GM12878 (cell line): ENCODE results near the gene RRP12. TPM values are rescaled to one million over a fixed set of nuclear protein-coding genes. Genes with fewer than 3 reads are reported as not detected.

Experiments
- BHLHE40 ChIP-seq, 2 experiments: fragments of 450-650 bp in 1 of 2; IDR thresholded peaks; 2 replicates each; pipeline ENCODE4 v1.6.1; 2011 to 2017; ENCODE audit warnings: low read depth in 2 of 2, borderline replicate concordance in 1 of 2, improper control_type of control experiment in 1 of 2, low read length in 1 of 2, mild to moderate bottlenecking in 1 of 2
- CREB1 ChIP-seq: IDR thresholded peaks from 2 replicates; pipeline ENCODE4 v1.6.1; 2012; ENCODE audit warnings: low read depth, mild to moderate bottlenecking, inconsistent platforms
- ESRRA ChIP-seq: IDR thresholded peaks from 2 replicates; pipeline ENCODE4 v1.6.1; 2012; ENCODE audit warnings: mild to moderate bottlenecking, low read length, improper control_type of control experiment
- HDAC6 ChIP-seq: fragments of 200-600 bp; sonication (generic); IDR thresholded peaks from one replicate; pipeline ENCODE4 v1.8.0; 2017; ENCODE audit warnings: antibody characterized with exemption; ENCODE audit not compliant: unreplicated experiment
- MTA3 ChIP-seq: IDR thresholded peaks from 2 replicates; pipeline ENCODE4 v1.6.1; 2012; ENCODE audit warnings: low read length, inconsistent platforms, borderline replicate concordance
- MXI1 ChIP-seq: fragments of 150-350 bp; IDR thresholded peaks from 2 replicates; pipeline ENCODE4 v1.6.1; 2011; ENCODE audit warnings: low read depth, mild to moderate bottlenecking, inconsistent platforms, low read length, improper control_type of control experiment
- MYB ChIP-seq: fragments of 150-350 bp; IDR thresholded peaks from 2 replicates; pipeline ENCODE4 v1.6.1; 2014; ENCODE audit warnings: mild to moderate bottlenecking, low read depth, low read length, borderline replicate concordance
- MYC ChIP-seq: IDR thresholded peaks from 2 replicates; pipeline ENCODE4 v1.6.1; 2011; ENCODE audit warnings: mild to moderate bottlenecking, low read length, moderate library complexity, inconsistent platforms; ENCODE audit not compliant: insufficient read depth, insufficient replicate concordance, insufficient read length, severe bottlenecking
- NFIC ChIP-seq: IDR thresholded peaks from 2 replicates; pipeline ENCODE4 v1.6.1; 2012; ENCODE audit warnings: low read depth, mild to moderate bottlenecking, inconsistent platforms, low read length, moderate library complexity
- PAX5 ChIP-seq: IDR thresholded peaks from 2 replicates; pipeline ENCODE4 v1.6.1; 2011; ENCODE audit warnings: low read depth, low read length, borderline replicate concordance
- POU2F2 ChIP-seq: IDR thresholded peaks from 3 replicates; pipeline ENCODE4 v1.6.1; 2011; ENCODE audit warnings: low read depth, mild to moderate bottlenecking, low read length, borderline replicate concordance
- PRDM15 ChIP-seq: fragments of 450-650 bp; formaldehyde crosslinking; IDR thresholded peaks from 2 replicates; pipeline ENCODE4 v1.4.0; 2020; ENCODE audit warnings: mild to moderate bottlenecking, moderate library complexity
- RB1 ChIP-seq: fragments of 450-650 bp; formaldehyde crosslinking; IDR thresholded peaks from 2 replicates; pipeline ENCODE4 v1.6.1; 2017; ENCODE audit warnings: mild to moderate bottlenecking, borderline replicate concordance
- RUNX3 ChIP-seq: IDR thresholded peaks from 2 replicates; pipeline ENCODE4 v1.6.1; 2012; ENCODE audit warnings: low read length, inconsistent platforms
- SIX5 ChIP-seq: IDR thresholded peaks from 2 replicates; pipeline ENCODE4 v1.6.1; 2011; ENCODE audit warnings: mild to moderate bottlenecking, low read depth, low read length, moderate library complexity; ENCODE audit not compliant: severe bottlenecking
- SMARCA5 ChIP-seq: fragments of 450-650 bp; IDR thresholded peaks from 2 replicates; pipeline ENCODE4 v1.6.1; 2017; ENCODE audit warnings: mild to moderate bottlenecking
- SMC3 ChIP-seq: IDR thresholded peaks from 2 replicates; pipeline ENCODE4 v1.6.1; 2011; ENCODE audit warnings: low read length, improper control_type of control experiment, borderline replicate concordance
- SREBF1 ChIP-seq: IDR thresholded peaks from 2 replicates; pipeline ENCODE4 v1.6.1; 2012; ENCODE audit warnings: mild to moderate bottlenecking, low read length
- SREBF2 ChIP-seq: IDR thresholded peaks from 2 replicates; pipeline ENCODE4 v1.6.1; 2012; ENCODE audit warnings: mild to moderate bottlenecking, low read length
- SRF ChIP-seq, 2 experiments: IDR thresholded peaks; 2 replicates each; pipeline ENCODE4 v1.6.1; 2011; ENCODE audit warnings: low read depth in 2 of 2, low read length in 2 of 2, mild to moderate bottlenecking in 1 of 2, moderate library complexity in 1 of 2
- STAT3 ChIP-seq: IDR thresholded peaks from 2 replicates; pipeline ENCODE4 v1.6.1; 2011; ENCODE audit warnings: low read depth, low read length, improper control_type of control experiment
- polyA plus RNA-seq, 11 experiments: library from polyadenylated mRNA; depleted of rRNA in 4 of 11; unstranded in 6 of 11; stranded (reverse) in 5 of 11; fragments of >200 nt; fragmentation: Nextera tagmentation in 4 of 11; fragmentation: Illumina TruSeq in 1 of 11; extraction: Ambion mirVana in 4 of 11; extraction: Trizol in 1 of 11; gene quantifications; 1 replicate in 1 of 11; 2 replicates in 10 of 11; pipeline versions ENCODE4 v1.2.1 to v1.2.3, GENCODE V29; 2011 to 2016; ENCODE audit warnings: inconsistent platforms in 2 of 11, missing spikeins in 2 of 11, low read depth in 1 of 11
- total RNA-seq, 4 experiments: library from RNA; depleted of rRNA in 3 of 4; stranded (reverse); fragments of >200 nt in 3 of 4; fragmentation: Illumina TruSeq in 1 of 4; extraction: Trizol in 1 of 4; gene quantifications; 2 replicates each; pipeline versions ENCODE4 v1.2.1 to v1.2.3, GENCODE V29; 2013 to 2021
- TF ChIP-seq, protein P1 (sequence below): fragments of 450-650 bp; IDR thresholded peaks from 2 replicates; pipeline ENCODE4 v1.6.1; 2018; ENCODE audit warnings: mild to moderate bottlenecking, low read depth, moderate library complexity; ENCODE audit not compliant: partially characterized antibody
- TF ChIP-seq, protein P2 (sequence below): fragments of 450-650 bp; IDR thresholded peaks from 2 replicates; pipeline ENCODE4 v1.6.1; 2017; ENCODE audit warnings: borderline replicate concordance

Gene RRP12
- total and polyA plus RNA-seq, 10 of the 15 experiments (the other 5 are each of a cell fraction or from before 2014, with no cell fraction given), result 5.3 to 48.7 (median 16.8) TPM

- no peak for TF ChIP-seq PRDM15 (CRISPR knock-in tag)
- peak; percentile 25; the same call in 1 of the 2 replicates for TF ChIP-seq RUNX3
- TF ChIP-seq MTA3, result no peak
- no peak for TF ChIP-seq ESRRA
- TF ChIP-seq MYC, result no peak
- TF ChIP-seq RB1, result peak; percentile 83
- TF ChIP-seq MXI1, result peak; percentile 52
- TF ChIP-seq SIX5, result peak; percentile 40
- no peak for TF ChIP-seq SREBF2
- TF ChIP-seq, protein P1, sequence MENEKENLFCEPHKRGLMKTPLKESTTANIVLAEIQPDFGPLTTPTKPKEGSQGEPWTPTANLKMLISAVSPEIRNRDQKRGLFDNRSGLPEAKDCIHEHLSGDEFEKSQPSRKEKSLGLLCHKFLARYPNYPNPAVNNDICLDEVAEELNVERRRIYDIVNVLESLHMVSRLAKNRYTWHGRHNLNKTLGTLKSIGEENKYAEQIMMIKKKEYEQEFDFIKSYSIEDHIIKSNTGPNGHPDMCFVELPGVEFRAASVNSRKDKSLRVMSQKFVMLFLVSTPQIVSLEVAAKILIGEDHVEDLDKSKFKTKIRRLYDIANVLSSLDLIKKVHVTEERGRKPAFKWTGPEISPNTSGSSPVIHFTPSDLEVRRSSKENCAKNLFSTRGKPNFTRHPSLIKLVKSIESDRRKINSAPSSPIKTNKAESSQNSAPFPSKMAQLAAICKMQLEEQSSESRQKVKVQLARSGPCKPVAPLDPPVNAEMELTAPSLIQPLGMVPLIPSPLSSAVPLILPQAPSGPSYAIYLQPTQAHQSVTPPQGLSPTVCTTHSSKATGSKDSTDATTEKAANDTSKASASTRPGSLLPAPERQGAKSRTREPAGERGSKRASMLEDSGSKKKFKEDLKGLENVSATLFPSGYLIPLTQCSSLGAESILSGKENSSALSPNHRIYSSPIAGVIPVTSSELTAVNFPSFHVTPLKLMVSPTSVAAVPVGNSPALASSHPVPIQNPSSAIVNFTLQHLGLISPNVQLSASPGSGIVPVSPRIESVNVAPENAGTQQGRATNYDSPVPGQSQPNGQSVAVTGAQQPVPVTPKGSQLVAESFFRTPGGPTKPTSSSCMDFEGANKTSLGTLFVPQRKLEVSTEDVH, result no peak
- TF ChIP-seq SMARCA5, result 0 out of 2 replicates have a peak, but pooled peaks have one; percentile 54
- no peak for TF ChIP-seq MYB
- peak; percentile 96 for TF ChIP-seq SREBF1
- TF ChIP-seq SMC3, result no peak
- no peak for TF ChIP-seq SRF (IDR thresholded peaks at IDR 0.05; ENCODE audit: low read depth in 2 of 2, low read length in 2 of 2)
- TF ChIP-seq NFIC, result no peak
- TF ChIP-seq HDAC6, result peak; percentile 27
- no peak for TF ChIP-seq STAT3
- TF ChIP-seq, protein P2, sequence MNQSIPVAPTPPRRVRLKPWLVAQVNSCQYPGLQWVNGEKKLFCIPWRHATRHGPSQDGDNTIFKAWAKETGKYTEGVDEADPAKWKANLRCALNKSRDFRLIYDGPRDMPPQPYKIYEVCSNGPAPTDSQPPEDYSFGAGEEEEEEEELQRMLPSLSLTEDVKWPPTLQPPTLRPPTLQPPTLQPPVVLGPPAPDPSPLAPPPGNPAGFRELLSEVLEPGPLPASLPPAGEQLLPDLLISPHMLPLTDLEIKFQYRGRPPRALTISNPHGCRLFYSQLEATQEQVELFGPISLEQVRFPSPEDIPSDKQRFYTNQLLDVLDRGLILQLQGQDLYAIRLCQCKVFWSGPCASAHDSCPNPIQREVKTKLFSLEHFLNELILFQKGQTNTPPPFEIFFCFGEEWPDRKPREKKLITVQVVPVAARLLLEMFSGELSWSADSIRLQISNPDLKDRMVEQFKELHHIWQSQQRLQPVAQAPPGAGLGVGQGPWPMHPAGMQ, result no peak
- TF ChIP-seq POU2F2, result no peak; the same call in 2 of the 3 replicates
- TF ChIP-seq BHLHE40 (IDR thresholded peaks at IDR 0.05; ENCODE audit: borderline replicate concordance in 1 of 2, low read depth in 2 of 2, low read length in 1 of 2), result peak; percentile 92 to 98
- TF ChIP-seq PAX5, result 0 out of 2 replicates have a peak, but pooled peaks have one; percentile 8
- TF ChIP-seq CREB1, result peak; percentile 90
Measured at GRCh38 chr10:97318772-97319651, 82.1 kb downstream of the RRP12 start, which contains the start of gene FRAT1 (continued).
